Suppressor macrophage (primary cell): Measurements from ENCODE around the gene USP6NL.

ENCODE experiments used
- DNase-seq, 4 experiments: peaks; one replicate each; pipeline ENCODE4 v3.0.0-alpha.2; 2020 to 2022

Gene USP6NL

GRCh38 chr10:11411926-11412545, 199.4 kb downstream of the USP6NL start:
- no peak for DNase-seq

- no peak for DNase-seq
Observed at GRCh38 chr10:11409357-11409756, 202.1 kb downstream of the USP6NL start.

GRCh38 chr10:11407939-11408338, 203.5 kb downstream of the USP6NL start:
- no peak for DNase-seq

- no peak for DNase-seq
Observed at GRCh38 chr10:11406746-11407145, 204.7 kb downstream of the USP6NL start.

- DNase-seq = no peak
Observed at GRCh38 chr10:11404901-11405300, 206.5 kb downstream of the USP6NL start.
